GM21576 (cell line): ENCODE results near the gene PLEKHM3.

Source experiments
- ATAC-seq: cut with Tn5 transposase; IDR thresholded peaks from one replicate; pipeline ENCODE4 v1.9.1; 2021; ENCODE audit warnings: mild to moderate bottlenecking, moderate library complexity; ENCODE audit not compliant: unreplicated experiment

PLEKHM3 gene

GRCh38 chr2:207895274-207895860, 130.0 kb downstream of the PLEKHM3 start:
- ATAC-seq = no peak

GRCh38 chr2:207892716-207893402, 132.5 kb downstream of the PLEKHM3 start:
- no peak for ATAC-seq

GRCh38 chr2:207891086-207891844, 134.1 kb downstream of the PLEKHM3 start:
- no peak for ATAC-seq

- no peak for ATAC-seq
These were observed 137.8 kb downstream of the PLEKHM3 start for GRCh38 chr2:207887500-207887899.

- no peak for ATAC-seq
These were observed 140.3 kb downstream of the PLEKHM3 start for GRCh38 chr2:207885010-207885409.

- no peak for ATAC-seq
These were observed 141.2 kb downstream of the PLEKHM3 start for GRCh38 chr2:207884127-207884526.

GRCh38 chr2:207883002-207883780, 142.1 kb downstream of the PLEKHM3 start:
- ATAC-seq = no peak

GRCh38 chr2:207881902-207882301, 143.4 kb downstream of the PLEKHM3 start:
- no peak for ATAC-seq

- ATAC-seq = no peak
These were observed 145.8 kb downstream of the PLEKHM3 start for GRCh38 chr2:207879536-207879935.

- no peak for ATAC-seq
These were observed 148.3 kb downstream of the PLEKHM3 start for GRCh38 chr2:207876842-207877535.

GRCh38 chr2:207875473-207876212, 149.7 kb downstream of the PLEKHM3 start:
- ATAC-seq = no peak

GRCh38 chr2:207873794-207874193, 151.5 kb downstream of the PLEKHM3 start:
- peak; percentile 62 for ATAC-seq

GRCh38 chr2:207871911-207872310, 153.4 kb downstream of the PLEKHM3 start:
- ATAC-seq = no peak

- ATAC-seq = no peak
These were observed 153.8 kb downstream of the PLEKHM3 start for GRCh38 chr2:207871506-207871905.

GRCh38 chr2:207870814-207871213, 154.5 kb downstream of the PLEKHM3 start:
- no peak for ATAC-seq

- peak; percentile 51 for ATAC-seq
These were observed 155.2 kb downstream of the PLEKHM3 start for GRCh38 chr2:207869784-207870778.

- ATAC-seq = no peak
These were observed 156.3 kb downstream of the PLEKHM3 start for GRCh38 chr2:207868855-207869596.

- no peak for ATAC-seq
These were observed 157.4 kb downstream of the PLEKHM3 start for GRCh38 chr2:207867905-207868304.
